Effector memory CD4-positive, alpha-beta T cell (primary cell): ENCODE measurements around the gene ADGRG1.

Experiments used
- DNase-seq, 3 donors: peaks; one replicate each; pipeline ENCODE4 v3.0.0-alpha.2; 2020
- H3K27ac ChIP-seq: 2 replicates; pipeline ENCODE4 v1.7.0; 2013; ENCODE audit warnings: mild to moderate bottlenecking, low read length, moderate library complexity; ENCODE audit not compliant: insufficient read depth, poor library complexity, severe bottlenecking
- H3K27me3 ChIP-seq: replicated peaks from 2 replicates; pipeline ENCODE4 v1.7.0; 2013; ENCODE audit warnings: mild to moderate bottlenecking, low read length; ENCODE audit not compliant: insufficient read depth, control insufficient read depth, poor library complexity, severe bottlenecking
- H3K36me3 ChIP-seq: 2 replicates; pipeline ENCODE4 v1.7.0; 2013; ENCODE audit warnings: mild to moderate bottlenecking, low read length, moderate library complexity; ENCODE audit not compliant: control insufficient read depth, insufficient read depth
- H3K4me1 ChIP-seq: 2 replicates; pipeline ENCODE4 v1.7.0; 2013; ENCODE audit warnings: low read length, mild to moderate bottlenecking; ENCODE audit not compliant: control insufficient read depth, insufficient read depth, poor library complexity, severe bottlenecking
- H3K4me3 ChIP-seq: 2 replicates; pipeline ENCODE4 v1.7.0; 2013; ENCODE audit warnings: low read length, low read depth, mild to moderate bottlenecking; ENCODE audit not compliant: insufficient read depth, poor library complexity, severe bottlenecking
- H3K9me3 ChIP-seq: 2 replicates; pipeline ENCODE4 v1.7.0; 2013; ENCODE audit warnings: mild to moderate bottlenecking, low read length, moderate library complexity; ENCODE audit not compliant: control insufficient read depth

Gene ADGRG1

GRCh38 chr16:57658878-57659674 lies 30.6 kb downstream of the ADGRG1 start:
- Histone ChIP-seq H3K4me3 (no peak overlapping the region), H3K4me1 (peaks cover 7% of the 10 kb centered on the region), H3K27me3 (no peaks in the 10 kb centered on the region), H3K27ac (no peak overlapping the region), H3K9me3 (no peaks in the 10 kb centered on the region), H3K36me3 (no peaks in the 10 kb centered on the region)
- DNase-seq: no peak

GRCh38 chr16:57660715-57661463 lies 32.5 kb downstream of the ADGRG1 start:
- no peaks in the 10 kb centered on the region for H3K9me3 ChIP-seq
- DNase-seq: no peak
- H3K36me3 ChIP-seq: no peaks in the 10 kb centered on the region
- no peak overlapping the region for H3K4me3 ChIP-seq
- H3K27me3 ChIP-seq: no peaks in the 10 kb centered on the region
- peaks cover 7% of the 10 kb centered on the region for H3K4me1 ChIP-seq
- no peak overlapping the region for H3K27ac ChIP-seq

GRCh38 chr16:57661510-57661909 lies 33.1 kb downstream of the ADGRG1 start:
- H3K4me1 ChIP-seq: peaks cover 3% of the 10 kb centered on the region
- H3K36me3 ChIP-seq: no peaks in the 10 kb centered on the region
- no peak for DNase-seq
- H3K9me3 ChIP-seq: no peaks in the 10 kb centered on the region
- H3K27ac ChIP-seq: no peak overlapping the region
- no peaks in the 10 kb centered on the region for H3K27me3 ChIP-seq
- H3K4me3 ChIP-seq: no peak overlapping the region

GRCh38 chr16:57661936-57662906 lies 33.8 kb downstream of the ADGRG1 start:
- H3K9me3 ChIP-seq: no peaks in the 10 kb centered on the region
- H3K4me1 ChIP-seq: no peaks in the 10 kb centered on the region
- no peak for DNase-seq
- no peak overlapping the region for H3K4me3 ChIP-seq
- H3K36me3 ChIP-seq: no peaks in the 10 kb centered on the region
- H3K27me3 ChIP-seq: no peaks in the 10 kb centered on the region
- H3K27ac ChIP-seq: no peak overlapping the region

- H3K27me3 ChIP-seq: no peaks in the 10 kb centered on the region
- no peaks in the 10 kb centered on the region for H3K36me3 ChIP-seq
- H3K4me3 ChIP-seq: no peak overlapping the region
- no peaks in the 10 kb centered on the region for H3K9me3 ChIP-seq
- no peaks in the 10 kb centered on the region for H3K4me1 ChIP-seq
- no peak for DNase-seq
- no peak overlapping the region for H3K27ac ChIP-seq
Observed at GRCh38 chr16:57663436-57663835, 35.0 kb downstream of the ADGRG1 start.

- Histone ChIP-seq H3K9me3 (no peaks in the 10 kb centered on the region), H3K36me3 (no peaks in the 10 kb centered on the region), H3K4me1 (no peaks in the 10 kb centered on the region), H3K27ac (no peak overlapping the region), H3K4me3 (no peak overlapping the region), H3K27me3 (no peaks in the 10 kb centered on the region)
- no peak for DNase-seq
Observed at GRCh38 chr16:57663917-57664661, 35.7 kb downstream of the ADGRG1 start.

GRCh38 chr16:57664662-57665025 lies 36.2 kb downstream of the ADGRG1 start:
- DNase-seq: no peak
- no peaks in the 10 kb centered on the region for H3K4me1 ChIP-seq
- H3K27ac ChIP-seq: no peak overlapping the region
- H3K27me3 ChIP-seq: no peaks in the 10 kb centered on the region
- no peaks in the 10 kb centered on the region for H3K9me3 ChIP-seq
- no peak overlapping the region for H3K4me3 ChIP-seq
- H3K36me3 ChIP-seq: no peaks in the 10 kb centered on the region

GRCh38 chr16:57665541-57665940 lies 37.1 kb downstream of the ADGRG1 start:
- Histone ChIP-seq H3K36me3 (no peaks in the 10 kb centered on the region), H3K9me3 (no peaks in the 10 kb centered on the region), H3K27ac (no peak overlapping the region), H3K27me3 (no peaks in the 10 kb centered on the region), H3K4me3 (no peak overlapping the region), H3K4me1 (no peaks in the 10 kb centered on the region)
- no peak for DNase-seq

- Histone ChIP-seq H3K4me3 (no peak overlapping the region), H3K36me3 (no peaks in the 10 kb centered on the region), H3K27me3 (no peaks in the 10 kb centered on the region), H3K27ac (no peak overlapping the region), H3K4me1 (no peaks in the 10 kb centered on the region), H3K9me3 (no peaks in the 10 kb centered on the region)
- DNase-seq: no peak
Observed at GRCh38 chr16:57666353-57667047, 38.1 kb downstream of the ADGRG1 start.
